Uterus (tissue), 4 donors: ENCODE results near the gene FBXL19. TPM values are rescaled to one million over a fixed set of nuclear protein-coding genes. Genes with fewer than 3 reads are reported as not detected.

ENCODE experiments used
- DNase-seq, 2 donors: peaks; one replicate each; pipeline ENCODE4 v3.0.0-alpha.2; 2019 to 2020
- H3K27ac ChIP-seq, 2 donors: fragments of 200-600 bp; sonication (generic); 1 replicate in 1 of 2; 2 replicates in 1 of 2; pipeline ENCODE4 v1.5.1; 2016 to 2018
- H3K27me3 ChIP-seq, 2 donors: fragments of 200-600 bp; sonication (generic); one replicate each; pipeline ENCODE4 v1.5.1; 2018 to 2019; ENCODE audit warnings: control low read depth in 1 of 2
- H3K36me3 ChIP-seq, 2 donors: fragments of 200-600 bp; sonication (generic); one replicate each; pipeline ENCODE4 v1.5.1; 2019; ENCODE audit warnings: control low read depth in 1 of 2
- H3K4me1 ChIP-seq, 2 donors: fragments of 200-600 bp; sonication (generic); one replicate each; pipeline ENCODE4 v1.5.1; 2018 to 2019; ENCODE audit warnings: control low read depth in 1 of 2
- H3K4me3 ChIP-seq, 2 donors: fragments of 200-600 bp; sonication (generic); 1 replicate in 1 of 2; 2 replicates in 1 of 2; pipeline ENCODE4 v1.5.1; 2018 to 2019; ENCODE audit warnings: mild to moderate bottlenecking in 1 of 2
- H3K9me3 ChIP-seq, 2 donors: fragments of 200-600 bp; sonication (generic); one replicate each; pipeline ENCODE4 v1.5.1; 2019; ENCODE audit warnings: control low read depth in 1 of 2
- POLR2A ChIP-seq, 2 donors: fragments of 450-650 bp; IDR thresholded peaks; one replicate each; pipeline ENCODE4 v1.6.1; 2016; ENCODE audit warnings: antibody characterized with exemption in 2 of 2, mild to moderate bottlenecking in 1 of 2, moderate library complexity in 1 of 2
- intact Hi-C: fragments of 100-400 bp; cut with DNase I; formaldehyde crosslinking; loops from one replicate; pipeline ENCODE4 v1.15.1; 2023; ENCODE audit warnings: low total_unique reads
- total RNA-seq, 4 donors: library from RNA; depleted of rRNA in 3 of 4; stranded (reverse); fragments of >200 nt in 3 of 4; gene quantifications; one replicate each; pipeline versions ENCODE4 v1.1.0 to v1.2.4, GENCODE V29; 2014 to 2023
- TF ChIP-seq, protein P1 (sequence below), 4 experiments: fragments of 200-600 bp in 2 of 4; fragments of 450-650 bp in 2 of 4; sonication (generic) in 2 of 4; IDR thresholded peaks; one replicate each; pipeline ENCODE4 v1.5.1; 2016 to 2019; ENCODE audit warnings: antibody characterized with exemption in 4 of 4, mild to moderate bottlenecking in 2 of 4, moderate library complexity in 1 of 4
- donor health status: DM: yes; HTN: yes; CAD: no.

The FBXL19 gene
- total RNA-seq, 4 donors from 2014 or later: 3.8 to 25.4 (median 19.0) TPM

DNA sequence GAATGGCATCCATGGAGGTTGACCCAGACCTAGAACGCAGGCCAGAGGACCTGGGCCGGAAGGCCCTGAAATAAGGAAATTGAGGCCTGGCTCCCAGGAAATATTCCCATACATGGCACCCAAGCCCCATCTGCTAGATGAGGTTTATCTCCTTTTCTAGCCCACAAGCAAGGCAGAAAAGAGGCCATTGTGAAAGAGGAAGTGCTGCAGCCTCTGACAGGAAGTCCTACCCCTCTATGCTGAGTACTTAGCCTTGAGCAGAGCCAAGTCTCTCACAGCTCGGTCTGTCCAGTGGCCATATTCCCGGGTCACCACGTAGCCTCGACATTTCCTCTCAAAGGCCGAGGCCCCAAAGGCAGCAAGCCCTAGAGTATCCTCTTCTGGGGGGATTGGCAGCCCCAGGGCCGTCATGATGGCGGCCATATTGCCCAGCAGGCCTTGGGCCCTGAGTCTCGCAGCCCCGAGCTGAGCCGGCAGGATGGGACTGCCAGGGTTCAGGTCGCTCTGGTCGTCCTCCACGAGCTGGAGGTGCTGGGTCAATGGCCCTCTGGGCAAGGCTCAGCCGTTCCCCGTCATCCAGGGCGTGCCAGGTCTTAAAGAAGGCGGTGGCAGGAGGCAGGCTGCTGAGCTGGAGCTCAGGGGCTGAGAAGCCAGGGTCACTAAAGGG is 19.1 kb upstream of the FBXL19 start:
- intact Hi-C loops: no loop called here
- no peak overlapping the region for H3K4me3 ChIP-seq
- no peaks in the 10 kb centered on the region for H3K27me3 ChIP-seq
- no peak for DNase-seq
- H3K4me1 ChIP-seq: no peaks in the 10 kb centered on the region
- H3K9me3 ChIP-seq: no peaks in the 10 kb centered on the region
- no peaks in the 10 kb centered on the region for H3K36me3 ChIP-seq
- TF ChIP-seq, protein P1, sequence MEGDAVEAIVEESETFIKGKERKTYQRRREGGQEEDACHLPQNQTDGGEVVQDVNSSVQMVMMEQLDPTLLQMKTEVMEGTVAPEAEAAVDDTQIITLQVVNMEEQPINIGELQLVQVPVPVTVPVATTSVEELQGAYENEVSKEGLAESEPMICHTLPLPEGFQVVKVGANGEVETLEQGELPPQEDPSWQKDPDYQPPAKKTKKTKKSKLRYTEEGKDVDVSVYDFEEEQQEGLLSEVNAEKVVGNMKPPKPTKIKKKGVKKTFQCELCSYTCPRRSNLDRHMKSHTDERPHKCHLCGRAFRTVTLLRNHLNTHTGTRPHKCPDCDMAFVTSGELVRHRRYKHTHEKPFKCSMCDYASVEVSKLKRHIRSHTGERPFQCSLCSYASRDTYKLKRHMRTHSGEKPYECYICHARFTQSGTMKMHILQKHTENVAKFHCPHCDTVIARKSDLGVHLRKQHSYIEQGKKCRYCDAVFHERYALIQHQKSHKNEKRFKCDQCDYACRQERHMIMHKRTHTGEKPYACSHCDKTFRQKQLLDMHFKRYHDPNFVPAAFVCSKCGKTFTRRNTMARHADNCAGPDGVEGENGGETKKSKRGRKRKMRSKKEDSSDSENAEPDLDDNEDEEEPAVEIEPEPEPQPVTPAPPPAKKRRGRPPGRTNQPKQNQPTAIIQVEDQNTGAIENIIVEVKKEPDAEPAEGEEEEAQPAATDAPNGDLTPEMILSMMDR (IDR thresholded peaks at IDR 0.05): no peak
- TF ChIP-seq POLR2A (IDR thresholded peaks at IDR 0.05): no peak
- H3K27ac ChIP-seq: peak overlapping the region; percentile 94

DNA sequence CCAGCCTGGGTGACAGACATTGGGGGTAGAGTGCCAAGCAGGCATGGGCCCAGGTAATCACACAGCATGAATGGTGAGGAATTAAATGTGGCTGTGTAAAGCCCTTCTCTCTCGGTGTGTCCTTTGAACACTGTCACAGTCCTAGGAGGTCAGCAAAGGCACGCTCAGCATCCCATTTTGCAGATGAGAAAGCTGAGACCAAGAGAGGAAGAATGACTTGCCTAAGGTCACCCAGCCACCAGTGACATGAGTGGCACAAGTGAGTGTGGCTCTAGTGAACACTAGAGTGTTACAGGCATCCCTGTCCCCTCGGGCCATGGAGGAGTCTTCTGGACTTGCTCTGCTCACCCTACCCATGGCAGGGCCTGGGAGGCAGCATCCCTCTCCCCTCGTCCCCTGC is 16.3 kb upstream of the FBXL19 start:
- Histone ChIP-seq H3K9me3 (no peaks in the 10 kb centered on the region), H3K27ac (no peak overlapping the region), H3K4me1 (no peaks in the 10 kb centered on the region), H3K4me3 (no peak overlapping the region), H3K36me3 (no peaks in the 10 kb centered on the region), H3K27me3 (no peaks in the 10 kb centered on the region)
- intact Hi-C loops: no loop called here
- no peak for DNase-seq
- TF ChIP-seq POLR2A (IDR thresholded peaks at IDR 0.05): no peak
- TF ChIP-seq, protein P1 (IDR thresholded peaks at IDR 0.05): no peak

DNA sequence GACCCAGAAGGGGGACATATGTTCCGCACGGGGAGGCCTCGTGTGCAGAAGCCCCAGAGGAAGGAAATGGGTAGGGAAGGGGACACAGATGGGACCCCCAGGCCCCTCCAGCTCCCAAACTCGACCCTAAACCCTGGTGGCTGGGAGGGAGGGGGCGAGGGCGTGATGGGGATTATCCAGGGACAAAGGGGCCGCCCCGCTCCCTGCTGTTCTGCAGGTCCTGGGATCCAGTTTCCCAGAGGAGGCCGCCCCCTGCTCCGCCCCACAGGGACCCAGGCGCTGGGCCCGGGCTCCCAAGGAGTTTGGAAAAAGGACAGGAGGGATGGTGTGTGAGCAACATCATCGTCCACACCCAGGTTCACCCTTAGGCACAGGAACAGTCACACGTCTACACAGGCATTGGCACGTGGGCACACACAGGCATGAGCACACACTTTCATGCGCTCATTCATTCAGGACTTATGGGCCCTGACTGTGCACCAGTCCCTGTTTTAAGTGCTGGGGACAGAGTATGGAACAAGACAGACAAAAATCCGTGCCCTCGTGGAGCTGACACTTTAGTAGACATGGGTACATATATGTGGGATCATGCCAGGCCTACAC is 12.8 kb upstream of the FBXL19 start:
- intact Hi-C loops: no loop called here
- H3K9me3 ChIP-seq: no peaks in the 10 kb centered on the region
- no peak overlapping the region for H3K27ac ChIP-seq
- H3K4me1 ChIP-seq: no peaks in the 10 kb centered on the region
- TF ChIP-seq POLR2A (IDR thresholded peaks at IDR 0.05): no peak
- TF ChIP-seq, protein P1 (IDR thresholded peaks at IDR 0.05): no peak
- no peak overlapping the region for H3K4me3 ChIP-seq
- DNase-seq: no peak
- H3K36me3 ChIP-seq: no peaks in the 10 kb centered on the region
- no peaks in the 10 kb centered on the region for H3K27me3 ChIP-seq

DNA sequence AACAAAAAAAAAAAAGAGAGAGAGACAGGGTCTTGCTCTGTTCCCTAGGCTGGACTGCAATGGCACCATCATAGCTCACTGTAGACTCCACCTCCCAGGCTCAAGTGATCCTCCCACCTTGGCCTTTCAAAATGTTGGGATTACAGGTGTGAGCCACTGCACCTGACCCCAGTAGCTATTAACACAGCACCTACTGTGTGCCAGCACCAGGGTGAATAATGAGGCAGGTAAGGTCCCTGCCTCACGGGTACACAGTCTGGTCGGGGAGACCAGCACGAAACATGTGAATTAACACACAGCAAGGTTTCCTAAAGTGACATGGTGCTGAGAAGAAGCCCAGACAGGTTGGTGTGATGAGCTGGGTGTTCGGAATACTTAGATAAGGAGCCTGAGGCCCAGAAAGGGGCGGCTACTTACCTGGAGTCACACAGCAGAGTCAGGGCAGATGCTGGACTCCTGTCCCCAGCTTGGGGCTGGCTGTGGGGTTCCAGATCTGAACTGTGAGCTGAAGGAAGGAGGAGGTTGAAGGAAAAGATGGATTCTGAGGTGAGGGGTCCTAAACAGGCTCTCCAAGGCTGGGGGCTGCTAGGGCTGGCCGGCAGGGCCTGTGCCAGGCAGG is 10.5 kb upstream of the FBXL19 start:
- Histone ChIP-seq H3K4me1 (no peaks in the 10 kb centered on the region), H3K27me3 (no peaks in the 10 kb centered on the region), H3K27ac (no peak overlapping the region), H3K36me3 (no peaks in the 10 kb centered on the region), H3K9me3 (no peaks in the 10 kb centered on the region), H3K4me3 (no peak overlapping the region)
- intact Hi-C loops: no loop called here
- TF ChIP-seq POLR2A (IDR thresholded peaks at IDR 0.05): no peak
- TF ChIP-seq, protein P1 (IDR thresholded peaks at IDR 0.05): no peak
- DNase-seq: no peak

DNA sequence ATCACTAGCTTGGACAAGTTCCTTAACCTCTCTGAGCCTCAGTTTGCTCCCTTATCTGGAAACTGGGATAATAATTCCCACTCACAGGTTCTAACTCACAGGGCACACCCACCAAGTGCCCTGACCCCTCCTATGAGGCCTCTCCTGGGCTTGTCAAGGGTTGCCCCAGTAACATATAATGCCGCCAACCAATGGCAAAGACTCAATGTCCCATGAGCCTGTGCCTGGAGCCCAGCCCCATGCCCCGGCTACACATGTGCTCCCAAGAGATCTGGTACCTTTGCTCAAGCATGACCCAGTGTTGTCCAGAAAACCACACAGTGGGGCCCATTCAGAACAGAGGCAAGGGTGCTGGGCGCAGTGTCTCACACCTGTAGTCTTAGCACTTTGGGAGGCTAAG is 8.5 kb upstream of the FBXL19 start:
- Histone ChIP-seq H3K27me3 (no peaks in the 10 kb centered on the region), H3K36me3 (no peaks in the 10 kb centered on the region), H3K4me3 (no peak overlapping the region), H3K9me3 (no peaks in the 10 kb centered on the region), H3K4me1 (no peaks in the 10 kb centered on the region), H3K27ac (no peak overlapping the region)
- intact Hi-C loops: loop anchor here (5.0 kb wide), 1 partner anchor 68 kb away; no protein-coding TSS in a partner anchor
- TF ChIP-seq, protein P1 (IDR thresholded peaks at IDR 0.05): no peak
- TF ChIP-seq POLR2A (IDR thresholded peaks at IDR 0.05): no peak
- no peak for DNase-seq
